ENCODE results near the gene MED13L. TPM values are rescaled to one million over a fixed set of nuclear protein-coding genes. Genes with fewer than 3 reads are reported as not detected.

The MED13L gene
- total RNA-seq, 1 donor from 2014 or later = 141 TPM

- Mint-ChIP-seq H3K36me3 (ENCODE audit: insufficient read depth) (no peaks in the 10 kb centered on the region), H3K4me3 (ENCODE audit: low read depth) (no peak overlapping the region), H3K9me3 (ENCODE audit: low read depth) (no peaks in the 10 kb centered on the region), H3K4me1 (ENCODE audit: low read depth) (peaks cover 30% of the 10 kb centered on the region), H3K27ac (no peak overlapping the region), H3K27me3 (peaks cover 15% of the 10 kb centered on the region)
- no peak for TF ChIP-seq CTCF (IDR thresholded peaks at IDR 0.05; ENCODE audit: unreplicated experiment)
- DNase-seq (ENCODE audit: low spot score, unreplicated experiment) = no peak
Observed at GRCh38 chr12:116299064-116299463, 21.6 kb upstream of the MED13L start.

- Mint-ChIP-seq H3K27ac (no peak overlapping the region), H3K9me3 (ENCODE audit: low read depth) (no peaks in the 10 kb centered on the region), H3K27me3 (peaks cover 15% of the 10 kb centered on the region), H3K4me3 (ENCODE audit: low read depth) (no peak overlapping the region), H3K4me1 (ENCODE audit: low read depth) (peaks cover 34% of the 10 kb centered on the region), H3K36me3 (ENCODE audit: insufficient read depth) (no peaks in the 10 kb centered on the region)
- no peak for TF ChIP-seq CTCF (IDR thresholded peaks at IDR 0.05; ENCODE audit: unreplicated experiment)
- no peak for DNase-seq (ENCODE audit: low spot score, unreplicated experiment)
Observed at GRCh38 chr12:116298578-116298977, 21.1 kb upstream of the MED13L start.

- Mint-ChIP-seq H3K4me3 (ENCODE audit: low read depth) (no peak overlapping the region), H3K36me3 (ENCODE audit: insufficient read depth) (no peaks in the 10 kb centered on the region), H3K27ac (no peak overlapping the region), H3K4me1 (ENCODE audit: low read depth) (peaks cover 33% of the 10 kb centered on the region), H3K27me3 (peaks cover 12% of the 10 kb centered on the region), H3K9me3 (ENCODE audit: low read depth) (no peaks in the 10 kb centered on the region)
- no peak for TF ChIP-seq CTCF (IDR thresholded peaks at IDR 0.05; ENCODE audit: unreplicated experiment)
- DNase-seq (ENCODE audit: low spot score, unreplicated experiment) = no peak
Observed at GRCh38 chr12:116297224-116297834, 19.8 kb upstream of the MED13L start.

- peaks cover 6% of the 10 kb centered on the region for H3K27me3 Mint-ChIP-seq
- no peaks in the 10 kb centered on the region for H3K36me3 Mint-ChIP-seq (ENCODE audit: insufficient read depth)
- no peak for DNase-seq (ENCODE audit: low spot score, unreplicated experiment)
Observed at GRCh38 chr12:116295327-116296263, 18.1 kb upstream of the MED13L start.

More at GRCh38 chr12:116295327-116296263, 18.1 kb upstream of the MED13L start:
- H3K4me1 Mint-ChIP-seq (ENCODE audit: low read depth) = peaks cover 28% of the 10 kb centered on the region
- H3K27ac Mint-ChIP-seq = no peak overlapping the region
- H3K9me3 Mint-ChIP-seq (ENCODE audit: low read depth) = no peaks in the 10 kb centered on the region
- no peak for TF ChIP-seq CTCF (IDR thresholded peaks at IDR 0.05; ENCODE audit: unreplicated experiment)
- H3K4me3 Mint-ChIP-seq (ENCODE audit: low read depth) = no peak overlapping the region
